ENCODE data around the gene SEPHS1.
"Not testable (repeated sequence)": the region's sequence is repeated elsewhere in the genome, so short reads cannot be mapped to it uniquely, and the experiment has no call there.

SEPHS1 gene

GRCh38 chr10:13276146-13276545 lies 71.9 kb downstream of the SEPHS1 start:
- not testable (repeated sequence) for H2BK120ac ChIP-seq (ENCODE audit: insufficient read depth, low read length, poor library complexity); H4K91ac ChIP-seq (ENCODE audit: low read depth, low read length); H3K4me3 ChIP-seq (ENCODE audit: low read depth, low read length); H3K9ac ChIP-seq (ENCODE audit: low read length); H2BK5ac ChIP-seq (ENCODE audit: low read depth, low read length, poor library complexity); H3K4me2 ChIP-seq (ENCODE audit: low read length); H2BK12ac ChIP-seq (ENCODE audit: low read length); H3K9me3 ChIP-seq (ENCODE audit: insufficient read depth, low read depth, low read length); H4K8ac ChIP-seq (ENCODE audit: low read depth, low read length); H3K79me1 ChIP-seq (ENCODE audit: low read length); H3K4ac ChIP-seq (ENCODE audit: low read depth, low read length); DNase-seq; H3K14ac ChIP-seq (ENCODE audit: low read length); H2AK5ac ChIP-seq (ENCODE audit: low read length); H3K18ac ChIP-seq (ENCODE audit: low read length); H3K79me2 ChIP-seq (ENCODE audit: control insufficient read depth, insufficient read depth, low read length, poor library complexity); H3K27me3 ChIP-seq (ENCODE audit: insufficient read depth, low read length); H2AFZ ChIP-seq (ENCODE audit: insufficient read depth, low read length, poor library complexity); H3K36me3 ChIP-seq (ENCODE audit: control insufficient read depth in 1 of 2, insufficient read depth in 2 of 2, low read length in 2 of 2); H3K4me1 ChIP-seq (ENCODE audit: control insufficient read depth in 1 of 2, insufficient read depth in 2 of 2, low read length in 2 of 2); H4K12ac ChIP-seq (ENCODE audit: low read depth, low read length); H3K27ac ChIP-seq (ENCODE audit: low read depth, low read length); H3K23ac ChIP-seq (ENCODE audit: low read length)
- WGBS (ENCODE audit: extremely low coverage, insufficient coverage, insufficient read length) = no CpG with 5 or more reads among the region's 11 CpGs

DNA sequence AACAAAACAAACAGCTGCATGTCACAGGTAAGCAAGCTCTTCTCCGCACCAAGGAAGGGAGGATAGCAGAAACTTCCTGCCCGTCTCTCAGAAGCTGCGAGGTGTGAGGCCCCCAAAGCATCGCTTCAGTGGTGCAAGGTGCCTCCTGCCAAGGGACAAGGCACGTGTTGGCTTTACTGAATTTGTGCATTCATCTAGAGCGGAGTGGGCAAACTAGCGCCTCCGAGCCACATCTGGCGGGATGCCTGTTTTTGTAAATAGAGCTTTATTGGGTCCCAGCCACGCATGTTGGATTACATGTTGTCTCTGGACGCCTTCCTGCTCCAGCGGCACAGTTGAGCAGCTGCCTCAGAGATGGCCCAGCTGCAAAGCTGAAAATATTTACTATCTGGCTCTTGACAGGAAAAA lies 75.9 kb downstream of the SEPHS1 start:
- no peak overlapping the region for H4K91ac ChIP-seq (ENCODE audit: low read depth, low read length)
- no peak overlapping the region for H2AFZ ChIP-seq (ENCODE audit: insufficient read depth, low read length, poor library complexity)
- H2BK12ac ChIP-seq (ENCODE audit: low read length) = no peak overlapping the region
- no peak overlapping the region for H2AK5ac ChIP-seq (ENCODE audit: low read length)
- no peak overlapping the region for H3K4ac ChIP-seq (ENCODE audit: low read depth, low read length)
- no peaks in the 10 kb centered on the region for H3K9me3 ChIP-seq (ENCODE audit: insufficient read depth, low read depth, low read length)
- H3K27me3 ChIP-seq (ENCODE audit: insufficient read depth, low read length) = no peaks in the 10 kb centered on the region
- no peak overlapping the region for H3K9ac ChIP-seq (ENCODE audit: low read length)
- no peak overlapping the region for H3K14ac ChIP-seq (ENCODE audit: low read length)
- H4K8ac ChIP-seq (ENCODE audit: low read depth, low read length) = no peak overlapping the region
- H4K12ac ChIP-seq (ENCODE audit: low read depth, low read length) = no peak overlapping the region
- no peak overlapping the region for H2BK5ac ChIP-seq (ENCODE audit: low read depth, low read length, poor library complexity)
- no peaks in the 10 kb centered on the region for H3K36me3 ChIP-seq (ENCODE audit: control insufficient read depth in 1 of 2, insufficient read depth in 2 of 2, low read length in 2 of 2)
- H3K4me2 ChIP-seq (ENCODE audit: low read length) = no peak overlapping the region
- WGBS (ENCODE audit: extremely low coverage, insufficient coverage, insufficient read length) = no CpG with 5 or more reads among the region's 12 CpGs
- no peak overlapping the region for H2BK120ac ChIP-seq (ENCODE audit: insufficient read depth, low read length, poor library complexity)
- no peak for DNase-seq
- H3K79me2 ChIP-seq (ENCODE audit: control insufficient read depth, insufficient read depth, low read length, poor library complexity) = no peaks in the 10 kb centered on the region
- H3K4me1 ChIP-seq (ENCODE audit: control insufficient read depth in 1 of 2, insufficient read depth in 2 of 2, low read length in 2 of 2) = no peaks in the 10 kb centered on the region
- no peaks in the 10 kb centered on the region for H3K79me1 ChIP-seq (ENCODE audit: low read length)
- no peak overlapping the region for H3K27ac ChIP-seq (ENCODE audit: low read depth, low read length)
- H3K18ac ChIP-seq (ENCODE audit: low read length) = no peak overlapping the region
- no peak overlapping the region for H3K4me3 ChIP-seq (ENCODE audit: low read depth, low read length)
- H3K23ac ChIP-seq (ENCODE audit: low read length) = no peak overlapping the region

- H3K27ac ChIP-seq (ENCODE audit: low read depth, low read length) = no peak overlapping the region
- no peaks in the 10 kb centered on the region for H3K9me3 ChIP-seq (ENCODE audit: insufficient read depth, low read depth, low read length)
- H3K9ac ChIP-seq (ENCODE audit: low read length) = no peak overlapping the region
- H3K14ac ChIP-seq (ENCODE audit: low read length) = no peak overlapping the region
- peak overlapping the region; percentile 8 for H2AFZ ChIP-seq (ENCODE audit: insufficient read depth, low read length, poor library complexity)
- no peak overlapping the region for H3K4ac ChIP-seq (ENCODE audit: low read depth, low read length)
- H3K4me2 ChIP-seq (ENCODE audit: low read length) = no peak overlapping the region
- no peak overlapping the region for H3K4me3 ChIP-seq (ENCODE audit: low read depth, low read length)
- H2BK120ac ChIP-seq (ENCODE audit: insufficient read depth, low read length, poor library complexity) = no peak overlapping the region
- H3K36me3 ChIP-seq (ENCODE audit: control insufficient read depth in 1 of 2, insufficient read depth in 2 of 2, low read length in 2 of 2) = no peaks in the 10 kb centered on the region
- no peak overlapping the region for H2BK5ac ChIP-seq (ENCODE audit: low read depth, low read length, poor library complexity)
- no peaks in the 10 kb centered on the region for H3K4me1 ChIP-seq (ENCODE audit: control insufficient read depth in 1 of 2, insufficient read depth in 2 of 2, low read length in 2 of 2)
- H4K91ac ChIP-seq (ENCODE audit: low read depth, low read length) = no peak overlapping the region
- no peak overlapping the region for H3K18ac ChIP-seq (ENCODE audit: low read length)
- H2BK12ac ChIP-seq (ENCODE audit: low read length) = no peak overlapping the region
- no CpG with 5 or more reads among the region's 14 CpGs for WGBS (ENCODE audit: extremely low coverage, insufficient coverage, insufficient read length)
- no peak overlapping the region for H2AK5ac ChIP-seq (ENCODE audit: low read length)
- H4K12ac ChIP-seq (ENCODE audit: low read depth, low read length) = no peak overlapping the region
- no peaks in the 10 kb centered on the region for H3K27me3 ChIP-seq (ENCODE audit: insufficient read depth, low read length)
- H3K23ac ChIP-seq (ENCODE audit: low read length) = no peak overlapping the region
- H3K79me2 ChIP-seq (ENCODE audit: control insufficient read depth, insufficient read depth, low read length, poor library complexity) = no peaks in the 10 kb centered on the region
- H3K79me1 ChIP-seq (ENCODE audit: low read length) = no peaks in the 10 kb centered on the region
- no peak for DNase-seq
- no peak overlapping the region for H4K8ac ChIP-seq (ENCODE audit: low read depth, low read length)
These were observed 76.4 kb downstream of the SEPHS1 start for GRCh38 chr10:13271552-13272163.

- Histone ChIP-seq H4K91ac (ENCODE audit: low read depth, low read length) (no peak overlapping the region), H4K12ac (ENCODE audit: low read depth, low read length) (no peak overlapping the region), H3K27ac (ENCODE audit: low read depth, low read length) (no peak overlapping the region), H2AK5ac (ENCODE audit: low read length) (no peak overlapping the region), H4K8ac (ENCODE audit: low read depth, low read length) (no peak overlapping the region), H3K79me2 (ENCODE audit: control insufficient read depth, insufficient read depth, low read length, poor library complexity) (no peaks in the 10 kb centered on the region), H3K4me2 (ENCODE audit: low read length) (no peak overlapping the region), H3K4ac (ENCODE audit: low read depth, low read length) (no peak overlapping the region), H2BK12ac (ENCODE audit: low read length) (no peak overlapping the region), H3K18ac (ENCODE audit: low read length) (no peak overlapping the region), H2AFZ (ENCODE audit: insufficient read depth, low read length, poor library complexity) (no peak overlapping the region), H3K27me3 (ENCODE audit: insufficient read depth, low read length) (no peaks in the 10 kb centered on the region), H2BK120ac (ENCODE audit: insufficient read depth, low read length, poor library complexity) (no peak overlapping the region), H3K9me3 (ENCODE audit: insufficient read depth, low read depth, low read length) (no peaks in the 10 kb centered on the region), H3K36me3 (ENCODE audit: control insufficient read depth in 1 of 2, insufficient read depth in 2 of 2, low read length in 2 of 2) (no peaks in the 10 kb centered on the region), H3K14ac (ENCODE audit: low read length) (no peak overlapping the region), H3K23ac (ENCODE audit: low read length) (no peak overlapping the region), H3K4me3 (ENCODE audit: low read depth, low read length) (no peak overlapping the region), H2BK5ac (ENCODE audit: low read depth, low read length, poor library complexity) (no peak overlapping the region), H3K4me1 (ENCODE audit: control insufficient read depth in 1 of 2, insufficient read depth in 2 of 2, low read length in 2 of 2) (no peaks in the 10 kb centered on the region), H3K9ac (ENCODE audit: low read length) (no peak overlapping the region), H3K79me1 (ENCODE audit: low read length) (no peaks in the 10 kb centered on the region)
- no peak for DNase-seq
- no CpG with 5 or more reads among the region's 9 CpGs for WGBS (ENCODE audit: extremely low coverage, insufficient coverage, insufficient read length)
These were observed 77.1 kb downstream of the SEPHS1 start for GRCh38 chr10:13270877-13271551.

All from trophoblast cell (in vitro differentiated cells and primary cell).